HG03175 (cell line): Measurements from ENCODE around the gene ECPAS.
"Not testable (repeated sequence)": the region's sequence is repeated elsewhere in the genome, so short reads cannot be mapped to it uniquely, and the experiment has no call there.

Experiments
- ATAC-seq: cut with Tn5 transposase; IDR thresholded peaks from one replicate; pipeline ENCODE4 v1.9.1; 2021; ENCODE audit warnings: mild to moderate bottlenecking, moderate library complexity; ENCODE audit not compliant: unreplicated experiment

The ECPAS gene

DNA sequence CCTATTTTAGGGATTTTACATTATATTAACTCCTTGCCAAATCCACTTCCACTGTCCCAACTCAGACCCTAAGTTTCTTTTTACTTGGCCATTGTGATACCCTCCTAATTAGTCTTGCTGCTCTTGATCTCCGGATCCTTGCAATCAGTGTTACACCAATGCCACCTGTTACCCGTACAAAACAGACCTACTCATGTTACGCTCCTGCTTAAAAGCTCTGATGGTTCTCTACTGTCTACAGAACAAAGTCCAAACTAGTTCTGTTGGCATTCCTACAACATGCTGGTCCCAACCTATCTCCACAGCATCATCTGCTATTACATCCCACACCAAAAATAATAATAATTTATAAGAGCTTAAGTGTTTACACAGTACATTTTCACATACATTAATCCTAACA, 9.8 kb downstream of the ECPAS start:
- no peak for ATAC-seq

DNA sequence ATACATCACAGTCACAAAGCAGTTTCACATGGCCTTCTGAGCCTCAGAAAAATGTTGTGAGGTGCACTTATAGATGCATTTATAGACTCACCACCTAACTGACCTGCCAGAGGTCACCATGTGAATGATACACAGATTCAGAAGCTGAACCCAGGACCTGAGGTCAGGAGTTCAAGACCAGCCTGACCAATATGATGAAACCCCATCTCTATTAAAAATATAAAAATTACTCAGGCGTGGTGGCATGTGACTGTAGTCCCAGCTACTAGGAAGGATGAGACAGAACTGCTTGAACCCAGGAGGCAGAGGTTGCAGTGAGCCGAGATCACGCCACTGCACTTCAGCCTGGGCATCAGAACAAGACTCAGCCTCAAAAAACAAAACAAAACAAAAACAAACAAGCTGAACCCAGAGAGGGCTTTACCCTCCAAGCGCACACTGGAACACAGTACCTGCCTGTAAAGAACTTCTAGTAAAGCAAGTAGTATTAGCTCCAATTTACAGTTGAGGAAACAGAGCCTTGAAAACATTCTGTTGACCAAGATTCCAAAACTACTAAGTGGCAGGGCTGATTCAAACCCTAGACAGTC, 16.3 kb downstream of the ECPAS start:
- no peak for ATAC-seq

GRCh38 chr9:111463048-111463447, 21.1 kb downstream of the ECPAS start:
- ATAC-seq, result no peak

DNA sequence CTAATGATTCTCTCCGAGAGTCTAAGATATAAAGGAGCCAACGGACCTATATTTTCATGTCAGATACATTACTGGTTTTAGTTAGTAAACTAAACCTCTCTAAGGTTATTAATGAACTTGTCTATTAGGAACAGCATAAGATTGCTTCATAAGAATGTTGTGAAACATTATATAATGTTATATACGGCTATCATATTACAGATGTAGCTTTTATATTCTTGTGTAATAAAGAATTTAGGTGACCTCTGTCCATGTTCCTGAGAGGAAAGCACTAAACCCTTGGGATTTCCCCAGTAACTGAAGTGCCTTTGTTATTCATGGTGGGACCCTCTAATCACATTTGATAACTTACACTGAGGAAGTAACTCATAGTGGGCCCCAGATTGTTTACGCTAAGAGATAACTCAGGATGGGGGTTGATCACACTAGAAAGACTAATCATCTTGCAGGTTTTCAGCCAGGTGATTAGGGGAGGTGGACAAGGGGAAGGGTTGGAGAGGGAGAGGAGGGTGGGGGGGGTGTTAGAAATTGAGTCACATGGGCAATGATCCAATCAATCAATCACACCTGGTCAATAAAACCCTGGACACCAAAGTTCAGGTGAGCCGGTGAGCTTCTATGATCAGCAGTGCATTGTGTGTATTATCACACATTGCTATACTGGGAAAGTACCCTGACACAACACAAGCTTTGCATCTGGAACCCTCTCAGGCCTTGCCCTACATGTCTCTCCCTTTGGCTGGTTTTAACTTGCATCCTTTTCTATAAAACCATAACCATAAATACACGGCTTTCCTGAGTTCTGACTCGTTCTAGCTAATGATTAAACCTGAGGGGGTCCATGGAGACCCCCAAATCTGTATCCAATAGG, 25.8 kb downstream of the ECPAS start:
- no peak for ATAC-seq

DNA sequence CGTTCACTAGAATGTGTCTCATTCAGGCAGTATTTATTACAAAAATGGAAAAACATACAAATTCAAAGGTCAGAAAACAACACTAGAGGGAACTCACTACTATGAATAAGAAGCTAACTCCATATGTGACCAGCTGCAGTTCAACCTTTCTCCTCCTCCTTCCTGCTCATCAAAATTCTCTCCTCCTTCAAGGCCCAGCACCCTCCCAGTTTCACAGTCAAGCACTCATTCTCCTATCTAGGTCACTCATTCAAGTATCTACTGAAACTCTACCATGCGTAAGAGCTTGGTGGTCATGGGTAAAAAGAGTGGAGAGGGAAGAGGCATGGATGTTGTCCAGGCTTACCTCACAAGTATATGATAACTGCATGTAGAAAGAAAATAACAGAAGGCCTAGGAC, 27.7 kb downstream of the ECPAS start:
- ATAC-seq, result no peak

GRCh38 chr9:111455638-111456037, 28.5 kb downstream of the ECPAS start:
- no peak for ATAC-seq

DNA sequence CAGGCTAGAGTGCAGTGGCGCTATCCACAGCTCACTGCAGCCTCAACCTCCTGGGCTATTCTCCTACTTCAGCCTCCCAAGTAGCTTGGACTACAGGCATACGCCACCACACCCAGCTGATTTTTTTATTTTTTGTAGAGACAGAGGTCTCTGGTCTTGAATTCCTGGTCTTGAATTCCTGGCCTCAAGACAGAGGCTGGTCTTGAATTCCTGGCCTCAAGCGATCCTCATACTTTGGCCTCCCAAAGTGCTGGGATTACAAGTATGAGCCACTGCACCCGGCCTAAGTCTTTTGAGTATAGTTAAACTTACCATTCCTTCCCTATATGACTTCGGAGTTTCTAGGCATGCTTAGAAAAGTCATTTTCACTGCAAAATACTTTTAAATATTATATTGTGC, 29.4 kb downstream of the ECPAS start:
- ATAC-seq, result no peak

DNA sequence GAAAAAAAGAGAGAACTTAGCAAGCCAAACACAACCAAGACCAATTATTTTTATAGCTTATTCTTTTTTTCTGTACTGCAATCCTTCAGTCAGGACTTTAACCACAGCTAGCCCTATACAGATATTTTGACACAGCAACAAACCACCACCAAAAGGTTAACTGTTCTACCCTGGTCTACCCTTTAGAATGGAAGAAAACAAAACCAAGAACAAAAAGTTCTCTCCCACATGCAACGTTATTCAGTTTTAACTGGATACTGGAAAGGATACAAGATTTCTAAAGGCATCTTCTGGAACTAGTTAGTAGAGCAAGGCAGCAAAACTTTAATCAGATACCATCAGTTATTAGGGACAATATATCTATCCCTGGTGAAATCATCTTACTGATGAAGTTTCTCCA, 32.6 kb downstream of the ECPAS start:
- ATAC-seq, result no peak

DNA sequence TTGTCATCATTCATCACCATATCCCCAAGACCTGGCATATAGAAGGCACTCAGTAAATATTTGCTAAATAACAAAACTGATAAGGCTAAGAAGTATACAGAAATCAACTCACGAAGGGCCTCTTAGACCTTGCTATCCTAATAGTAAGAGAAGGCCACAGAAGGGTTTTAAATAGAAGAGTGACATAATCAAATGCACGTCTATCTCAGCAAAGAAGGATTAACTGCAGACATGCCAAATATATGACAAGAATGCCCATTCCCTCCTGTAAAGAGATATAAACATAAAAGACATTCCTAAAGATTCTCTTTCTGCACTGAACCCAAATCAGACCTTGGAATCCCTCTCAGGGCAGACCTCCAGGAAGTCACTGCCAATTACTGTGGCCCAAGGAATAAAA, 34.1 kb downstream of the ECPAS start:
- ATAC-seq, result no peak

DNA sequence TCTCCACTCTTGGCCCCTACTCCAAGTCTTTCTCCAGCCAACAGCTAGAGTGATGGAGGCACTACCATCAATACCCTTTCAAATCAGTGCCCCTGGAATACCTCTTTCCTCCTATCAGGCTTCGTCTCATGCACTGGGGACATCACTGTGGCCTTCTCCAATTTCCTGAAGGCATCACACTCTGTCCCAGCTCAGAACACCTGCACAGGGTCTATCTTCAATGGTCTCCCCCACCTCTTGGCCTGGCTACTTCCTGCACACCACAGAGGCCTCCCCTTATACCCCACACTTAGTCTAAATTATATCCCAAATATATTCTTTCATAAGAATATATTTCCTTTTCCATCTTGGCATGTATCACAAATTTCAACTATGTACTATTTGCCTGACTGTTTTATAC, 34.5 kb downstream of the ECPAS start:
- ATAC-seq, result no peak

DNA sequence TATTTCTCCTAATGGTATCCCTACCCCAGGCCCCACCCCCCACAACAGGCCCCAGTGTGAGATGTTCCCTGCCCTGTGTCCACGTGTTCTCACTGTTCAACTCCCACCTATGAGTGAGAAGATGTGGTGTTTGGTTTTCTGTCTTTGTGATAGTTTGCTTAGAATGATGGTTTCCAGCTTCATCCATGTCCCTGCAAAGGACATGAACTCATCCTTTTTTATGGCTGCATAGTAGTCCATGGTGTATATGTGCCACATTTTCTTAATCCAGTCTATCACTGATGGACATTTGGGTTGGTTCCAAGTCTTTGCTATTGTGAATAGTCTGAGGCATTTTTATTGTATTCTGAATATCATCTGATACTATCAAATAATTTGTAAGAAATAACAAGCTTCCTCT, 38.4 kb downstream of the ECPAS start:
- ATAC-seq, result not testable (repeated sequence)

DNA sequence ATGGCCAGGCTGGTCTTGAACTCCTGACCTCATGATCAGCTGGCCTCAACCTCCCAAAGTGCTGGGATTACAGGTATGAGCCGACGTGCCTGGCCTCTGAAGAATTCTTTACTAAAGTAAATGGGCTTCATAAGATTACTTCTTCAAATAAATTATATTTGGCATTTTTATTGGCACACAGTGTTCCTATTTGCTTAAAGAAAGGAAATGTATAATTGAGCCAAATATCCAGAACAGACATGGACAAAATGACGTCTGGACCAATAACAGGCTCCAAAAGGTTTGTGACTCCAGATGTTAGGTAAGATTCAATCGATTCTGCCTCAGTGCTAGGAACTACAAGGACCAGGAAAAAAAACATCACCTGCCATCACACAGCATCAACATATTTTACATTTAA, 40.7 kb downstream of the ECPAS start:
- no peak for ATAC-seq

GRCh38 chr9:111442360-111443027, 41.7 kb downstream of the ECPAS start:
- ATAC-seq, result no peak

GRCh38 chr9:111440226-111440625, 44.0 kb downstream of the ECPAS start:
- no peak for ATAC-seq

DNA sequence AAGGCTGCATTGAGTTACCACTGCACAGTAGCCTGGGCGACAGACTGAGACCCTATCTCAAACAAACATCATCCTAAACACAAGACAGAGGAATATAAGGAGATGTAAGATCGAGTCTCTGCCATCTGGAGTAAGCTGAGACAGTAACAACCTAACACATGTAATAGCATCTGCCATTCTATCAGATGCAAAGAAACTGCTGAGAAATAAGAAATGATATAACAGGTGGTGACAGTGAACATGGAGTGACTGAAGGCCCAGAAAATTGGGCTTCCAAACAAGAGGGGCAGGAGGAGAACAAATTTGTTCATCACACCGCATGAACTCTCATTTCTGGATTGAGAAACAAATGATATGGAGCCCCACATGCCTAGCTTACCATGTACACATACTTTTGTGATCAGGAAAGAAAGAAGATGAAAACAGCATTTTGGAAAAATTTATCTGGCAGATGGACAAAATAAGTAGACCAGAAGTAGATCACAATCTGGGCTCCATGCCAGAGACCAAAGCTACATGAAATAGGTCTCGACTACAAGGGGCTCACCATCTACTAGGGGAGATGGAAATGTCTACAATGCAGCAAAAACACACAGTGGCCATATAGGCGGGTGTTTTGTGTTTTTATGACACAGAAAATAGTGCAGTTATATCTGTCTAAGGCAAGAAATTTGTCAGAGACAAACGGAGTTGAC, 45.5 kb downstream of the ECPAS start:
- no peak for ATAC-seq

GRCh38 chr9:111436571-111436970, 47.6 kb downstream of the ECPAS start:
- ATAC-seq, result no peak

DNA sequence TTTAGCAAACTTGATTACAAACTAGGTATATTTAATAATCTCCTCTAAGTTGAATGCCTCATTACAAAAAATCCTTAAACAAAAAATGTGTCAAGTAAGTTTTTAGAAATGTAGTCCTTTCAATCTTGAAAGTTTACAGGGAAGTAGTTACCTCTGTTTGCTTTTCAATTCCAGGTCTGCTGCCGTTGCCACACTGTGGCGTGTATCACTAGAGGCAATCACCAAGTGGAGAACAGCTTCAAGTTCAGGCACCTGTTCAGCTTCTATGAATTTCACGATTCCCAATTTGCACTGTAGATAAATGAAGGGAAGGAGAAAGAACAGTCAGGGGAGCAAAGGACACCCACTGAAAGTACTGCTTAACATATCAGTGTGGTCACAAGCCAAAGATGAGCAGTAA, 51.1 kb downstream of the ECPAS start:
- ATAC-seq, result no peak

DNA sequence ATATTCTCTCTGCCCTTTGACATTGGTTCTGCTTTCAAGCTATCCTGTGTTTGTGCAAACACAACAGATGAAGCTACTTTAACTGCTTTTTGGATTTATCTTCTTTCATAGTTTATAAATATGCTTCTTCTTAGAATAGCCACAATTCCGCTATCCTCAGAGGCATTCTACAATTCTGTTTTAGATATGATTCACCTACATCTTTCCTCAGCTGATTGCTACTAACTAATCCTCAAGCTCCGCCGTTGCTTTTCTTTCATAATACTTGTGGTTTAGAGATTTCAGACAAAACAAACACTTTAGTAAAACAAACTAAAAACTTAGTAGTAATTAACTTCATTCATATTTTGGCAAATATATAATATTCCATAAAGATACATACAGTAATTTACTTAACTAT, 52.5 kb downstream of the ECPAS start:
- no peak for ATAC-seq

GRCh38 chr9:111429175-111429574, 55.0 kb downstream of the ECPAS start:
- no peak for ATAC-seq

DNA sequence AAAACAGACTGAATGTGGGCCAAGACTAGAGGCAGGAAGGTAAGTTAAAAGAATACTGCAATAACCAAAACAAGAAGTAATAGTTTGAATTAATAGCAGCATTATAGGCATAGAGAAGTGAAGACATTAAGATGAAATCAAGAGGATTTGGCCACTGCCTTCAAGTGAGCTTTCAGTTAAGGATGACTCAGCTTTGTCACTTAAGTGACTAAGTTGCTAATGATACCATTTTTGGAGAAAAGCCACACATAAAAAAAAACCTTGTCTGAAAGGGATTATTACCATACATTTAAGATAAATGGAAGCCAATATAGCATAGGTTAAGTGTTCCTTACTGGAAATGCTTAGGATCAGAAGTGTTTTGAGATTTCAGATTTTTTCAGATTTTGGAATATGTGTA, 57.0 kb downstream of the ECPAS start:
- no peak for ATAC-seq

DNA sequence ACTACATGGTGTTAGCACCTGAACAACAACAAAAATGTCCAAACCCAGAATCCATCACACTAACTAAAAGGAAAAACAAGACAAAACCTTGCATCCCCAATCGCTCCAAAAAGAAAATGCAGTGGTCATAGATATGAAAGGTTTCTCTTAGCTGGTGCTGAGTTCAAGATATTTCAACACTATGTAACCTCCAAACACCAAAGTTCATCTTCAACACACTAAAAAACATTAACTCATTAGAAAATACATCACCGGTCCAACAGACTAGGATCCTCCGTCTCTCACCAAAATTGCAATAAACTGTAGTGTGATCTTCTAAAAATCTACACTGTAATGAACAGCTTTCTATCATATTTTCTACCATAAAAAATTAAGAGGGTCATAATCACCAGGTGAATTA, 60.8 kb downstream of the ECPAS start:
- no peak for ATAC-seq

DNA sequence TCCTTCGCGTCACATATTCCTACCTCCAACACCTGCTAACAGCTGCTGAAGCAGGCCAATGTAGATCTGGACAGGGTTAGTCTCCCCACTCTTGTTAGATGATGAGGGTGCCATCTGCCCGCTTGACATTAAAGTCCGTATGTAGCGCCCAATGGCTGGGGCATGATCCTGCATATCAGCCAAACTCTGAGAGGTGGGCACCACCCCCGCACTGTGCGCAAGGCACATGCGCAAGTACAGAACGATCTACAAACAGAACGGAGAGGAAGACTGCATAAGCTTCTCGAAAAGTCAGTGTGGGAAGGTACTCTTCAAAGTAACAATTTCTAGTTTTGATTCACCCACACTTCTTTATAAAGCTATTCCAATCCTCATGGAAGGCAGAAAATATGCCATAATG, 69.8 kb downstream of the ECPAS start:
- no peak for ATAC-seq
